Smooth muscle cell (in vitro differentiated cells): ENCODE data around the gene METRNL. TPM values are rescaled to one million over a fixed set of nuclear protein-coding genes. Genes with fewer than 3 reads are reported as not detected.

Experiments
- DNase-seq: peaks from one replicate; lab custom pipeline; 2025; ENCODE audit not compliant: unreplicated experiment; lab: John Stamatoyannopoulos, UW
- H2AFZ ChIP-seq: fragments of 200-600 bp; sonication (generic); 2 replicates; pipeline ENCODE4 v1.6.0; 2016; ENCODE audit warnings: antibody characterized with exemption, low read depth, mild to moderate bottlenecking
- H3F3A ChIP-seq: fragments of 200-600 bp; sonication (generic); 2 replicates; pipeline ENCODE4 v1.6.0; 2017; ENCODE audit warnings: antibody characterized with exemption, low read depth
- H3K27ac ChIP-seq: fragments of 200-600 bp; sonication (generic); 2 replicates; pipeline ENCODE4 v1.5.1; 2016; ENCODE audit warnings: low read depth, mild to moderate bottlenecking
- H3K27me3 ChIP-seq: fragments of 200-600 bp; sonication (generic); 2 replicates; pipeline ENCODE4 v1.6.1; 2016; ENCODE audit warnings: low read depth, mild to moderate bottlenecking
- H3K36me3 ChIP-seq: fragments of 200-600 bp; sonication (generic); 2 replicates; pipeline ENCODE4 v1.5.1; 2016; ENCODE audit warnings: low read depth
- H3K4me1 ChIP-seq: fragments of 200-600 bp; sonication (generic); 2 replicates; pipeline ENCODE4 v1.5.1; 2016; ENCODE audit warnings: low read depth
- H3K4me2 ChIP-seq: fragments of 200-600 bp; sonication (generic); 2 replicates; pipeline ENCODE4 v1.6.0; 2016; ENCODE audit warnings: mild to moderate bottlenecking
- H3K4me3 ChIP-seq: fragments of 200-600 bp; sonication (generic); 2 replicates; pipeline ENCODE4 v1.5.1; 2016; ENCODE audit warnings: mild to moderate bottlenecking
- H3K79me2 ChIP-seq: fragments of 200-600 bp; sonication (generic); 2 replicates; pipeline ENCODE4 v1.6.0; 2016; ENCODE audit warnings: low read depth, mild to moderate bottlenecking
- H3K9ac ChIP-seq: fragments of 200-600 bp; sonication (generic); 2 replicates; pipeline ENCODE4 v1.6.0; 2016; ENCODE audit warnings: low read depth
- H3K9me3 ChIP-seq: fragments of 200-600 bp; sonication (generic); replicated peaks from 2 replicates; pipeline ENCODE4 v1.5.1; 2016; ENCODE audit warnings: low read depth
- H4K20me1 ChIP-seq: fragments of 200-600 bp; sonication (generic); 2 replicates; pipeline ENCODE4 v1.6.0; 2016; ENCODE audit warnings: low read depth
- WGBS: methylation state at CpG from one replicate; pipeline ENCODE4 v1.1.7; 2016; ENCODE audit warnings: low lambda C conversion rate; 5-methylcytosine and 5-hydroxymethylcytosine counted together
- polyA plus RNA-seq: library from polyadenylated mRNA; unstranded; fragments of >200 nt; fragmentation: Nextera tagmentation; extraction: Ambion mirVana; gene quantifications from 2 replicates; pipeline ENCODE4 v1.2.1, GENCODE V29; 2016
- total RNA-seq: library from RNA; depleted of rRNA; stranded (reverse); fragments of >200 nt; gene quantifications from 2 replicates; pipeline ENCODE4 v1.2.3, GENCODE V29; 2014
- TF ChIP-seq, protein P1 (sequence below): fragments of 200-600 bp; sonication (generic); IDR thresholded peaks from 2 replicates; pipeline ENCODE4 v1.5.1; 2017; ENCODE audit warnings: borderline replicate concordance, mild to moderate bottlenecking, antibody characterized with exemption; ENCODE audit not compliant: insufficient read depth, poor library complexity, severe bottlenecking

The METRNL gene
- total and polyA plus RNA-seq, 2 experiments from 2014 or later, result 55.6 to 98.1 TPM

DNA sequence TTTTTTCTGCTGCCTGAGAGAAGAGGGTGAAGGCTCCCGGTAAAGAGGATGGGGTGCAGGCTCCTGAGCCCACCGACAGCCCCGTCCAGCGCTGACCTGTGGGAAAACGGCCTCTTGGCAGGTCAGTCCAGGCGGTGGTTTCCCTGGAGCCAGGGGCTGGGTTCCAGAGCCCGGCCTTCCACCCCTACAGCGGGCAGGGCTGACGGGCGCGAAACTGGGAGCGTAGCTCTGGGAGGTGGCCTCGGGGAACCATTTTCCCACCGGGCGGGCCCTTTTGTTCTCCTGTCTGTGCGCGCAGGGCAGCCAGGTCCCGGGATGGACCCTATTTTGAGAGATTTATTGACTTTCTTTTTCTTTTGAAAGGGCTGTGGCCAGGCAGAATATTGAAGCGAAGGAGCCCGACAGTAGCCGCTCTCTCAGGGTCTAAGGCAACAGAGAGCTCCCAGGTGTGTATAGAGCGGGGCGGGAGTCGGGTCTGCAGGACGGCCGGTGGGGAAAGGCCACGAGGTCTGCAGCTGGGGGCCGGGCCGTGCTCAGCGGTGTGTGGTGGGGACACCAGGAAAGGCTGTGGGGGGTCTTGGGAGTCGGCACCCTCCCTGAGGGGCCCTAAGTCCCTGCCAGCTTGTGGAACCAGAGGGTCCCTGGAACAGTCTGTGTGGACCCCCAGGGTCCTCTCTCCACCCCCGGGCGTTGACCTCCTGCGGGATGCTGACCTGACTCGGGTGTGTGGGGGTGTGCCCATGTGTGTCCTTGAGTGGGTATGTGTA, 32.3 kb downstream of the METRNL start:
- Histone ChIP-seq H3K27ac (peak overlapping the region; percentile 92), H3K27me3 (no peaks in the 10 kb centered on the region), H3K9me3 (no peaks in the 10 kb centered on the region), H3F3A (no peaks in the 10 kb centered on the region), H3K9ac (no peak overlapping the region), H4K20me1 (no peaks in the 10 kb centered on the region), H3K36me3 (no peaks in the 10 kb centered on the region), H3K4me1 (no peaks in the 10 kb centered on the region), H2AFZ (no peak overlapping the region), H3K4me2 (no peak overlapping the region), H3K79me2 (no peaks in the 10 kb centered on the region), H3K4me3 (no peak overlapping the region)
- TF ChIP-seq, protein P1, sequence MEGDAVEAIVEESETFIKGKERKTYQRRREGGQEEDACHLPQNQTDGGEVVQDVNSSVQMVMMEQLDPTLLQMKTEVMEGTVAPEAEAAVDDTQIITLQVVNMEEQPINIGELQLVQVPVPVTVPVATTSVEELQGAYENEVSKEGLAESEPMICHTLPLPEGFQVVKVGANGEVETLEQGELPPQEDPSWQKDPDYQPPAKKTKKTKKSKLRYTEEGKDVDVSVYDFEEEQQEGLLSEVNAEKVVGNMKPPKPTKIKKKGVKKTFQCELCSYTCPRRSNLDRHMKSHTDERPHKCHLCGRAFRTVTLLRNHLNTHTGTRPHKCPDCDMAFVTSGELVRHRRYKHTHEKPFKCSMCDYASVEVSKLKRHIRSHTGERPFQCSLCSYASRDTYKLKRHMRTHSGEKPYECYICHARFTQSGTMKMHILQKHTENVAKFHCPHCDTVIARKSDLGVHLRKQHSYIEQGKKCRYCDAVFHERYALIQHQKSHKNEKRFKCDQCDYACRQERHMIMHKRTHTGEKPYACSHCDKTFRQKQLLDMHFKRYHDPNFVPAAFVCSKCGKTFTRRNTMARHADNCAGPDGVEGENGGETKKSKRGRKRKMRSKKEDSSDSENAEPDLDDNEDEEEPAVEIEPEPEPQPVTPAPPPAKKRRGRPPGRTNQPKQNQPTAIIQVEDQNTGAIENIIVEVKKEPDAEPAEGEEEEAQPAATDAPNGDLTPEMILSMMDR, result no peak
- DNase-seq, result no peak
- 92% methylated on average over 35 of the region's 35 CpGs for WGBS

DNA sequence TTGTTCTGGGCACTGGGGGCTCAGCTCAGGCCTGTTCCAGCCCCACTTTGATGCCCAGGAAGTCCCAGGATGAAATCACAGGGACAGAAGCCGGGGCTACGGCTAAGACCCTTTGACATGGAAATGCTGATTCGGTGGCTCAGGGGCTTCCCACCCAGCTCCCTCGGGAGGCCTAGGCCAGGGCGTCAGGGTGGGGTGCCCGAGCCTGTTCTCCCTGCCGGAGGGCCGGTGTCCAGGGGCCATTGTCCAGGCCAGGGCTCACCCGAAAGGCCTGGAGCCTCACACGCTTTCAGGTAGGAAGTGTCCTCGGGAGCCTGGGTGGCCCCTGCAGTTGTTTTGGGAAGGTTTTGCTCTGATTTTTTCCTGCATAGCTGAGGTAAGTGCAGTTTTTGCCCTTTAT, 34.0 kb downstream of the METRNL start:
- Histone ChIP-seq H3K27ac (no peak overlapping the region), H3K36me3 (no peaks in the 10 kb centered on the region), H3K4me2 (no peak overlapping the region), H4K20me1 (no peaks in the 10 kb centered on the region), H3K9me3 (no peaks in the 10 kb centered on the region), H3F3A (no peaks in the 10 kb centered on the region), H3K4me3 (no peak overlapping the region), H3K79me2 (no peaks in the 10 kb centered on the region), H3K9ac (no peak overlapping the region), H3K4me1 (no peaks in the 10 kb centered on the region), H2AFZ (no peak overlapping the region), H3K27me3 (no peaks in the 10 kb centered on the region)
- no peak for DNase-seq
- TF ChIP-seq, protein P1, result no peak
- whole genome bisulfite sequencing, result 88% methylated on average over 11 of the region's 11 CpGs

DNA sequence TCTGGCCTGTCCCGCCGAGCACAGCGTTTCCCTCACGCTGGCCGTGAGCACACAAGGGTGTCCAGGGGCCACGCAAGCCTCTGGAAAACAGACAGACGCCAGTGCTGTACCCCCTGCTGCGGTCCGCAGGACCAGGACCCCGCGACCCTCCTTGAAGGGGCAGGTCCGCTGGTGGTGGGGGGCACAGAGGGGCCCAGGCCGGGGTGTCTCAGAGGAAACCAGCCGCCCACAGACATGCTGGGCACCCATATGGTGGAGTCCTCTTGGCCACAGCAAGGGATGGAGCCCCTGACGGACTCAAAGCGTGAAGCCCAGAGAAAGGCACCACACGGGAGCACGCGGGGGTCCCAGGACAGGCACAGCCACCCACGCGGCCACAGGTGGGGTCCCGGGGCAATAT, 34.4 kb downstream of the METRNL start:
- DNase-seq, result no peak
- TF ChIP-seq, protein P1, result no peak
- 96% methylated on average over 19 of the region's 22 CpGs for WGBS

GRCh38 chr17:83114706-83115105, 35.3 kb downstream of the METRNL start:
- Histone ChIP-seq H3K36me3 (no peaks in the 10 kb centered on the region), H3K27ac (no peak overlapping the region), H3F3A (no peaks in the 10 kb centered on the region), H2AFZ (no peak overlapping the region), H3K9ac (no peak overlapping the region), H3K79me2 (no peaks in the 10 kb centered on the region), H3K4me2 (no peak overlapping the region), H3K4me1 (peaks cover 8% of the 10 kb centered on the region), H4K20me1 (no peaks in the 10 kb centered on the region), H3K9me3 (no peaks in the 10 kb centered on the region), H3K4me3 (no peak overlapping the region), H3K27me3 (no peaks in the 10 kb centered on the region)
- 93% methylated on average over 15 of the region's 15 CpGs for WGBS
- no peak for DNase-seq
- TF ChIP-seq, protein P1, result no peak

More for the DNA sequence above, 34.4 kb downstream of the METRNL start:
- Histone ChIP-seq H2AFZ (no peak overlapping the region), H3K36me3 (no peaks in the 10 kb centered on the region), H3K4me2 (no peak overlapping the region), H3K4me3 (no peak overlapping the region), H3K9me3 (no peaks in the 10 kb centered on the region), H4K20me1 (no peaks in the 10 kb centered on the region), H3K27ac (no peak overlapping the region), H3K79me2 (no peaks in the 10 kb centered on the region), H3K4me1 (peaks cover 2% of the 10 kb centered on the region), H3K27me3 (no peaks in the 10 kb centered on the region), H3F3A (no peaks in the 10 kb centered on the region), H3K9ac (no peak overlapping the region)
